Astrocyte of the spinal cord (primary cell): ENCODE results near the gene PEX1.

Experiments used
- DNase-seq: peaks from one replicate; pipeline ENCODE4 v3.0.0; 2011; ENCODE audit warnings: low read depth, low spot score
- H3K4me3 ChIP-seq: 2 replicates; pipeline ENCODE4 v1.5.1; 2011; ENCODE audit warnings: low read depth, mild to moderate bottlenecking, low read length, moderate library complexity
- CTCF ChIP-seq: IDR thresholded peaks from 2 replicates; pipeline ENCODE4 v1.5.1; 2012; ENCODE audit warnings: low read depth, mild to moderate bottlenecking, low read length, inconsistent platforms
- in situ Hi-C: cut with HindIII; loops from 2 replicates; pipeline ENCODE4 v1.10.0; 2017; ENCODE audit warnings: low sequenced_read_pairs

Gene PEX1

DNA sequence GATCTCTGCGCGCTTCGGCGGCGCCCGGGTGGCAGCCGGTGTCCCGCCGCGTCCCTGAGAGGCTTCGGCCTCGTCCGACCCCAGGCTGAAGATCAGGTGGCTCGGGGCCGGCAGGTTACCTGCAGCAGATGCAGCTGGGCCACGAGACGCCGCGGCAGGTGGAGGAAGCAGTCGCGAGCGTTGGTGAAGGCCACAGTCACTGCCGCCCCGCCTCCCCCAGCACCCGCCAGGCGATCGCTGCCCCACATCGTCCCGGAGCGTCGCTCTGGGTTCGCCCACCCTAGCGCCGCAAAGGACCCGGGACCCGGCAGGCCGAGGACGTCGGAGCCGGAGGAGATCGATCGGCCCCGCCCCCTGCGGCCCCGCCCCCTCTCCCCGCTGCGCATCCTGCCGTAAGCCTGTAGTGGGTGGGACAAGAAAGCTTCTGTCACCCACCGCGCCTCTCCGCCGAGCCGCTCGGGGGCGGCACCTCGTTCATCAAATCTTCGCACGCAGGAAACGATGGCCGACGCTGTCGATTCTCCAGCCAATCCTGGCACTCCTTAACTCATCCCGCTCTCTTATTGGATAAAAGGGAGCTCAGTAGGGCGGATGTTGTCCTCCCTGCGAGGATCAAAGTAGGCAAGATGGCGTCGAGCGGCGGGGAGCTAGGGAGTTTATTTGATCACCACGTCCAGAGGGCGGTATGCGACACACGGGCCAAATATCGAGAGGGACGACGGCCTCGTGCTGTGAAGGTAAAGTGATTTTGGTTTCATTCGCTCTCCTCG, at the start of gene PEX1, which contains the start of gene RBM48:
Gene PEX1 (minus strand): TSS at position 333 of the 770 bp plus-strand sequence. CDS start 85 bp downstream, at position 248.
Gene RBM48 (plus strand): TSS at position 608 of the 770 bp plus-strand sequence. CDS start 19 bp downstream, at position 627.
- peak within 1 kb of the TSS; percentile 93 for H3K4me3 ChIP-seq
- DNase-seq: peak; percentile 100
- in situ Hi-C loops: no loop called here
- peak; percentile 24 for TF ChIP-seq CTCF

DNA sequence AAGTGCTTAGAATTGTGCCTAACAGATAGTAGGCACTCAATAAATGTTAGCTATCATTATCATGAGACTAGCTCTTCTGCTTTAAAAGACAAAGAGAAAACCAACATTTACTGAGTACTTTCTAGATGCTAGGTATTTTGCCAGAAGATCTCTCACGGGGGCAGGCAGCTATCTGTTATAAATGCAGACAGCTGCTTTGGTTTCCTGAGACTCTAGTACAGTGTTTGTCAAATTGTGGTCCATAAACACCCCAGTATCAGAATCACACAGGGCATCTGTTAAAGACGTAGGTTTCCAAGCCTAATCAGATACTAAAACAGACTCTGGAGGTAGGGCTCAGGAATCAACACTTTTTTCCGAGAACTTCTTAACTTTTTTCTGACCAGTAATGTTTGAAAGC, 48.0 kb upstream of the PEX1 start:
- no peak for TF ChIP-seq CTCF
- in situ Hi-C loops: no loop called here
- DNase-seq: no peak
- H3K4me3 ChIP-seq: no peak overlapping the region

DNA sequence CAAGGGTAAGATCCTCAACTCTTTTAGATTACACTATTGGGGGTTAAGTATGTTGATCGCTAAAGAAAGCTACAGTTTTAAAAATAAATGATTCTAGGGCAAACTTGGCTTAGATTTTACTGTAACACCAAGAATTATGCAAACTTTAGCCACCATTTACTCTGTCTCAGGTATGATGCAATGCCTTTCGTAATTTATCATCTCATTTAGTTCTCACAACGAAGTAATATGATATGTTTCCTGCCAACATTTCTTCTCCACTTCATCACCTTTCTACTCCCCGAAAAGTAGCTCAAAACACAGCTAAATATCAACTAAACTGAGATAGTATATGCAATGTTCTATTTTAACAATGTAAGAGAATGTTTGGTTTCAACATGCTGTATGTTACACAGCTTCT, 40.8 kb upstream of the PEX1 start:
- DNase-seq: no peak
- TF ChIP-seq CTCF: no peak
- H3K4me3 ChIP-seq: no peak overlapping the region
- in situ Hi-C loops: no loop called here

DNA sequence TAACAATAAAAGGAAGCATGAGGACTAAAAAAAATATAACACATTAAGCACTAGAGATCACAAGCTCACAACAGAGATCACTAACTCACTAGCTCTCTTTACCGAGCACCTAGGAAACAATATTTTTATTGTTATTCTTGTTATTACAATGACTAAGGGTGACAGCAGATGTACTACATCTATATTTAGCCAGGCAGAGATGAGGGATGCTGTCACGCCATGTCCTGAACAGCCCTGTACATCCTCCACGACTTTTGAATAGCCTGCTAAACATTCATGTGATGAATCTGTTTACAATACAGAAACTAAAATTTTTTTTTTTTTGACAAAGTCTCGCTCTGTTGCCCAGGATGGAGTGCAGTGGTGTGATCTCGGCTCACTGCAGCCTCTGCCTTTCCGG, 39.1 kb upstream of the PEX1 start:
- in situ Hi-C loops: no loop called here
- DNase-seq: peak; percentile 52
- no peak for TF ChIP-seq CTCF
- H3K4me3 ChIP-seq: no peak overlapping the region

- in situ Hi-C loops: no loop called here
- no peak for TF ChIP-seq CTCF
- H3K4me3 ChIP-seq: no peak overlapping the region
- DNase-seq: no peak
Measured at GRCh38 chr7:92563345-92563744, 35.0 kb upstream of the PEX1 start.

DNA sequence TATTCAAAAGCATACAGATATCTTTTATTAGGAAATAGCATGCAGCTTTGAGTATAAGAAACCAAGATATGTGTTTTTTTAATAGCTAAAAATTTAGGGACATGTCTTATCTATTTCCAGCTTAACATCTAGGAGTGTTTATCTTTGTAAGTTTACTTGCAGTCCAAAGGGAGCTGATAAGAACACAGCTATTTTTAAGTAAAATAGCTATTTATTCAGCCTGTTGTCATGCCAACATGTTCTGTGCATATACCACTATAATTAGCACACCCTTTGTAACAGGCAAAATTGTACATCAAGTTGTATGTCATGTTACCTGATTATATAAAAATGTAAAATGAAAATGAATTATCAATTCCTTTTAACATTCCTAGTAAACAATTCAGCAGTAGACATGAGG, 32.3 kb upstream of the PEX1 start:
- no peak for DNase-seq
- in situ Hi-C loops: no loop called here
- TF ChIP-seq CTCF: no peak
- H3K4me3 ChIP-seq: no peak overlapping the region
